ENCODE measurements around the gene NDUFA8. TPM values are rescaled to one million over a fixed set of nuclear protein-coding genes. Genes with fewer than 3 reads are reported as not detected.

NDUFA8 gene
- total and polyA plus RNA-seq, 9 of the 15 experiments (the other 6 are each of a cell fraction or from before 2014, with no cell fraction given), result 105 to 212 (median 133) TPM

GRCh38 chr9:122159026-122159924, at the start of gene NDUFA8, which contains the start of gene MORN5 (continued):
- TF ChIP-seq ZNF518B (CRISPR knock-in tag; IDR thresholded peaks at IDR 0.05), result no peak
- no peak for TF ChIP-seq FOXP4 (CRISPR knock-in tag; IDR thresholded peaks at IDR 0.05; ENCODE audit: borderline replicate concordance)
- no peak for TF ChIP-seq FOXA1 (IDR thresholded peaks at IDR 0.05; ENCODE audit: borderline replicate concordance)
- TF ChIP-seq IRF2 (CRISPR knock-in tag; IDR thresholded peaks at IDR 0.05), result no peak
- TF ChIP-seq PBX2 (CRISPR knock-in tag; IDR thresholded peaks at IDR 0.05; ENCODE audit: low read depth), result no peak
- no peak for TF ChIP-seq PBX2 (tag; conservative IDR thresholded peaks at IDR 0.05; ENCODE audit: low read depth)
- no peak for TF ChIP-seq ZMIZ1 (IDR thresholded peaks at IDR 0.05; ENCODE audit: low read depth in 2 of 2, low read length in 2 of 2)
- TF ChIP-seq SRF (CRISPR knock-in tag; IDR thresholded peaks at IDR 0.05), result no peak
- TF ChIP-seq CREM (IDR thresholded peaks at IDR 0.05; ENCODE audit: low read depth), result peak; percentile 49; the same call in 1 of the 2 replicates
- no peak for TF ChIP-seq IRF1 (CRISPR knock-in tag; IDR thresholded peaks at IDR 0.05; ENCODE audit: borderline replicate concordance)

Data from K562 (cell line).